Measurements from ENCODE around the gene WWC1. TPM values are rescaled to one million over a fixed set of nuclear protein-coding genes. Genes with fewer than 3 reads are reported as not detected.

Gene WWC1
- polyA plus RNA-seq, 1 experiment, result 5.2 TPM

GRCh38 chr5:168502563-168503237 is 211.3 kb downstream of the WWC1 start:
- H3K27ac ChIP-seq (ENCODE audit: low read depth, low read length), result no peak overlapping the region
- ChIA-PET CTCF (no interaction called here), POLR2A (no interaction called here)
- no peak for DNase-seq (ENCODE audit: low read depth, low spot score)
- H3K9me3 ChIP-seq (ENCODE audit: control insufficient read depth, insufficient read depth, low read length), result no peaks in the 10 kb centered on the region
- no peaks in the 10 kb centered on the region for H3K27me3 ChIP-seq (ENCODE audit: control insufficient read depth, insufficient read depth, low read length)
- no peak overlapping the region for H3K4me3 ChIP-seq (ENCODE audit: low read depth, low read length)
- TF ChIP-seq CTCF (IDR thresholded peaks at IDR 0.05; ENCODE audit: low read depth, low read length), result no peak

- H3K4me3 ChIP-seq (ENCODE audit: low read depth, low read length), result no peak overlapping the region
- H3K9me3 ChIP-seq (ENCODE audit: control insufficient read depth, insufficient read depth, low read length), result peaks cover 4% of the 10 kb centered on the region
- no peak for TF ChIP-seq CTCF (IDR thresholded peaks at IDR 0.05; ENCODE audit: low read depth, low read length)
- no peak overlapping the region for H3K27ac ChIP-seq (ENCODE audit: low read depth, low read length)
- CTCF ChIA-PET, result interaction anchor here (1.1 to 1.5 kb wide), 2 partner anchors 244 to 245 kb away, joined by 3 to 9 read pairs; no protein-coding TSS in a partner anchor
- POLR2A ChIA-PET, result no interaction called here
- H3K27me3 ChIP-seq (ENCODE audit: control insufficient read depth, insufficient read depth, low read length), result no peaks in the 10 kb centered on the region
- DNase-seq (ENCODE audit: low read depth, low spot score), result no peak
These were observed 222.5 kb downstream of the WWC1 start for GRCh38 chr5:168513861-168514428.

Other genes starting within 250 kb of the WWC1 start
- 112 and 147 TPM in 2 replicates for gene RARS1, start 194.8 kb downstream of the WWC1 start, polyA plus RNA-seq (2011; rRNA removed)
- gene FBLL1, start 237.7 kb downstream of the WWC1 start, polyA plus RNA-seq (2011; rRNA removed), result 0.11 and 0.16 TPM in 2 replicates